Breast epithelium (tissue), 4 donors: ENCODE results near the gene B3GAT2. TPM values are rescaled to one million over a fixed set of nuclear protein-coding genes. Genes with fewer than 3 reads are reported as not detected.
A peak's percentile ranks its signal among the peaks of the same experiment; 100 is the strongest.

Source experiments
- DNase-seq, 2 donors: peaks; one replicate each; pipeline ENCODE4 v3.0.0-alpha.2; 2019; ENCODE audit warnings: low spot score in 2 of 2
- H3K27ac ChIP-seq, 2 donors: fragments of 200-600 bp; sonication (generic) in 1 of 2; one replicate each; pipeline ENCODE4 v1.5.1; 2016 to 2019; ENCODE audit warnings: mild to moderate bottlenecking in 1 of 2
- H3K27me3 ChIP-seq, 2 donors: fragments of 200-600 bp; sonication (generic) in 1 of 2; one replicate each; pipeline versions ENCODE4 v1.5.1 to v1.6.0; 2017 to 2019; ENCODE audit warnings: control low read depth in 1 of 2, mild to moderate bottlenecking in 1 of 2
- H3K36me3 ChIP-seq: fragments of 200-600 bp; one replicate; pipeline ENCODE4 v1.5.1; 2019
- H3K4me1 ChIP-seq, 2 donors: fragments of 200-600 bp; sonication (generic); one replicate each; pipeline ENCODE4 v1.5.1; 2016 to 2019; ENCODE audit warnings: control low read depth in 1 of 2
- H3K4me3 ChIP-seq, 3 donors: fragments of 200-600 bp; sonication (generic); 1 replicate in 2 of 3; 2 replicates in 1 of 3; pipeline ENCODE4 v1.5.1; 2016 to 2019; ENCODE audit warnings: mild to moderate bottlenecking in 3 of 3, moderate library complexity in 2 of 3
- H3K9me3 ChIP-seq, 2 donors: fragments of 200-600 bp; sonication (generic) in 1 of 2; one replicate each; pipeline ENCODE4 v1.5.1; 2016 to 2019; ENCODE audit warnings: control low read depth in 1 of 2
- POLR2A ChIP-seq: fragments of 450-650 bp; IDR thresholded peaks from one replicate; pipeline ENCODE4 v1.6.1; 2016; ENCODE audit warnings: antibody characterized with exemption, mild to moderate bottlenecking, moderate library complexity
- POLR2AphosphoS5 ChIP-seq, 3 donors: sonication (generic); formaldehyde crosslinking; IDR thresholded peaks; one replicate each; pipeline ENCODE4 v1.6.1; 2017; ENCODE audit warnings: antibody characterized with exemption in 3 of 3
- intact Hi-C: fragments of 100-400 bp; cut with DNase I; formaldehyde crosslinking; loops from one replicate; pipeline ENCODE4 v1.15.1; 2023; ENCODE audit warnings: low total_unique reads
- total RNA-seq, 3 donors: library from RNA; depleted of rRNA; stranded (reverse); fragments of >200 nt; gene quantifications; one replicate each; pipeline ENCODE4 v1.1.0, GENCODE V29; 2016
- TF ChIP-seq, protein P1 (sequence below), 3 donors: fragments of 450-650 bp; IDR thresholded peaks; one replicate each; pipeline ENCODE4 v1.5.1; 2016 to 2017; ENCODE audit warnings: antibody characterized with exemption in 3 of 3, mild to moderate bottlenecking in 3 of 3, moderate library complexity in 3 of 3

The B3GAT2 gene
- total RNA-seq, 3 donors from 2014 or later: under 0.01 to 0.29 TPM; not detected in 1

DNA sequence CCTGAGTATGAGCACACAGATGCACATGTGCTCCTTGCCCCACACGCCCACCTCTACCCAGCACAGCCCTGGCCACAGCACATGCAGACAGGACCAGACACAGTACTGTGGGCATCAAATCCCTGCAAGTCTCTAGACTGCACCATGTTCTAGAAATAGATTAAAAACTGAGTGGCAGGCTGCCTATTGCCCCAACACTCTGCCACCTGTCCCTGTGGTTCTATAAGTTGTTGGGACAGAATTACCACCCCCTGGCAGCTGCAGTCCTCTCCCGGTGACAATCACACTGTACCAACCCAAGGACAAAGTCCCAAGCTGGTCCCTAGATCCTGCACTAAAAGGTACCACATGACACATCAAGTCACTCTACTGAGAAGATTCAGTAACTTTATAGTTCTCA lies 70.2 kb downstream of the B3GAT2 start:
- Histone ChIP-seq H3K4me3 (no peak overlapping the region), H3K4me1 (no peaks in the 10 kb centered on the region), H3K27me3 (no peaks in the 10 kb centered on the region), H3K9me3 (no peaks in the 10 kb centered on the region), H3K36me3 (no peaks in the 10 kb centered on the region), H3K27ac (no peak overlapping the region)
- intact Hi-C loops: no loop called here
- no peak for DNase-seq
- TF ChIP-seq, protein P1, sequence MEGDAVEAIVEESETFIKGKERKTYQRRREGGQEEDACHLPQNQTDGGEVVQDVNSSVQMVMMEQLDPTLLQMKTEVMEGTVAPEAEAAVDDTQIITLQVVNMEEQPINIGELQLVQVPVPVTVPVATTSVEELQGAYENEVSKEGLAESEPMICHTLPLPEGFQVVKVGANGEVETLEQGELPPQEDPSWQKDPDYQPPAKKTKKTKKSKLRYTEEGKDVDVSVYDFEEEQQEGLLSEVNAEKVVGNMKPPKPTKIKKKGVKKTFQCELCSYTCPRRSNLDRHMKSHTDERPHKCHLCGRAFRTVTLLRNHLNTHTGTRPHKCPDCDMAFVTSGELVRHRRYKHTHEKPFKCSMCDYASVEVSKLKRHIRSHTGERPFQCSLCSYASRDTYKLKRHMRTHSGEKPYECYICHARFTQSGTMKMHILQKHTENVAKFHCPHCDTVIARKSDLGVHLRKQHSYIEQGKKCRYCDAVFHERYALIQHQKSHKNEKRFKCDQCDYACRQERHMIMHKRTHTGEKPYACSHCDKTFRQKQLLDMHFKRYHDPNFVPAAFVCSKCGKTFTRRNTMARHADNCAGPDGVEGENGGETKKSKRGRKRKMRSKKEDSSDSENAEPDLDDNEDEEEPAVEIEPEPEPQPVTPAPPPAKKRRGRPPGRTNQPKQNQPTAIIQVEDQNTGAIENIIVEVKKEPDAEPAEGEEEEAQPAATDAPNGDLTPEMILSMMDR (IDR thresholded peaks at IDR 0.05): no peak
- no peak for TF ChIP-seq POLR2A
- no peak for TF ChIP-seq POLR2AphosphoS5 (IDR thresholded peaks at IDR 0.05)

DNA sequence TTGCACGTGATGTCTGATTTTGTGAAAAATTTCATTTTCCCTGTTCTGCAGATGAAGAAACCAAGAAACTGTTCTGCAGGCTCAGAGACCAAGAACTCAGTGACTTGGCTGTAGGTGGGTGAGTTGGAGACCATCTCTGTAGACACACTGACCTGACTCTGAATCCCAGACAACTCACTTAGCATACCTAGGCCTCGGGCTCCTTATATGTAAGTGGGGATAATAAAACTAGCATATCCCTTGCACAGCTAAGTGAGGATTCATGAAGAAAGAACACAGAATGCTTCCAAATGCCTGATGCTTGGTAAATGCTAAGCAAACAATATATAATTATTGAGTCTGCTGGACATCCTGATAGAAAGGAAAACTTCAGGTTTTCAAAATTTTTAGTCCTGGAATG lies 70.8 kb downstream of the B3GAT2 start:
- intact Hi-C loops: no loop called here
- H3K27ac ChIP-seq: no peak overlapping the region
- no peak for DNase-seq
- no peak for TF ChIP-seq POLR2AphosphoS5 (IDR thresholded peaks at IDR 0.05)
- H3K4me1 ChIP-seq: no peaks in the 10 kb centered on the region
- no peaks in the 10 kb centered on the region for H3K9me3 ChIP-seq
- H3K36me3 ChIP-seq: no peaks in the 10 kb centered on the region
- H3K4me3 ChIP-seq: no peak overlapping the region
- no peaks in the 10 kb centered on the region for H3K27me3 ChIP-seq

DNA sequence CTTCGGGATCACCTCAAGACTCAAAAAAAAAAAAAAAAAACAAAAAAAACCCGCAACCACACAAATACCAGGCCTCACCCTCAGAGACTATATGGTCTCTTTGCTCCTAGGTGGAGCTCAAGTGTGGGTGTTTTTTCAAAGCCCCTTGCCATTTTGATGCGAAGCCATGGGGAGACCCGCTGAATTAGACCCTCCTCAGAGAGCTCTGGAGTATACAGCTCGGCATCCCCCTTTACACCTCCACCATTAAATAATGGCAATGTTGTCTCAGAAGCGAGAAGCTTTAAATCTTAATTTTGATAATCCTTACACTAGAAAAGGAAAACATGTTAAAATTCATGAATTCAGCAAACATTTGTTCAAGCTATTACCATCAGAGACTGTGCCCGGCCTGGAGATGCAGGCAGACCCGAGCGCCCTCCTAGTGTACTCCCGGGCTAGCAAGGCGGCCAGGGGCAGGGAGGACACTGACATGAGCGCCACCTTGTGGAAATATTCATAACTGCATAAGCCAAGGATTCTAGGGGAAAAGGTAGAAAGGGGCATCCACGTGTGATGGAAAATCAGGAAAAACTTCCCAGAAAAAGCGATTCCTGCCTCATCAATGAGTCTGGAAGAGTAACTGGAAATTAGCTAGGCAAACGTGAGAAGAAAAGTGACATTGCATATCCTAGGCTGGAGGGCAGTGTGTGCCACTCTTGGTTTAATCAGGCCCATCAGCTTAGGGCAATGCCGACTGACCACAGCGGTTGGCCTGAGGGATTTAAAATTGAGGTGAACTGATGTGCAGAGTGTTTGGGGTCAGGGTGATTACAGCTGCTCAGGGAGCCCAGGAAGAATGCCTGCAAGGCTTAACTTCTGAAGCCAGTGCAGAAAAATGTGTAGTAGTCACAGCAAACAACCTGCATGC lies 72.5 kb downstream of the B3GAT2 start:
- no peaks in the 10 kb centered on the region for H3K27me3 ChIP-seq
- intact Hi-C loops: no loop called here
- H3K9me3 ChIP-seq: no peaks in the 10 kb centered on the region
- TF ChIP-seq POLR2A (no peak), POLR2AphosphoS5 (IDR thresholded peaks at IDR 0.05) (no peak)
- TF ChIP-seq, protein P1 (IDR thresholded peaks at IDR 0.05): peak; percentile 63 to 91 (median 77)
- no peak for DNase-seq
- no peak overlapping the region for H3K27ac ChIP-seq
- no peaks in the 10 kb centered on the region for H3K36me3 ChIP-seq
- no peak overlapping the region for H3K4me3 ChIP-seq
- H3K4me1 ChIP-seq: no peaks in the 10 kb centered on the region

DNA sequence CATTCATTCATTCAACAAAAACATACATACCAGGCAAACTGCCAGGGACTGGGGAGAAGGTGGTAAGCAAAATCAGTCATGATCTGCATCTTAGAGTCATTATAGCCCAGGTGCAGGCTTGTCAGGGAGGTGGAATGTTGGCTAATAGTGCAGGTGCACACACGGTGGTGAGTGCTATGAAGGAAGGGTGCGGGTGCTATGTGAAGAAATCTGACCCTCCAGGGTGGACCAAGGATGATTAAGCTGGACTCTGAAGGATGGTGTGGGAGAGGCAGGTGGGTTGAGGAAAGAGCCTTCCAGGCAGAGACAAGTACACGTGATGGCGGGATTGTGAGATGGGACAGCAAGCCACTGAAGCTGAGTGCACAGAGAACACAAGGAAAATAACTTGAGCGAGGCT lies 77.4 kb downstream of the B3GAT2 start:
- Histone ChIP-seq H3K27ac (no peak overlapping the region), H3K36me3 (no peaks in the 10 kb centered on the region), H3K9me3 (no peaks in the 10 kb centered on the region), H3K4me1 (no peaks in the 10 kb centered on the region), H3K4me3 (no peak overlapping the region), H3K27me3 (no peaks in the 10 kb centered on the region)
- intact Hi-C loops: no loop called here
- no peak for DNase-seq
- TF ChIP-seq, protein P1 (IDR thresholded peaks at IDR 0.05): no peak
- TF ChIP-seq POLR2AphosphoS5 (IDR thresholded peaks at IDR 0.05) (no peak), POLR2A (no peak)

DNA sequence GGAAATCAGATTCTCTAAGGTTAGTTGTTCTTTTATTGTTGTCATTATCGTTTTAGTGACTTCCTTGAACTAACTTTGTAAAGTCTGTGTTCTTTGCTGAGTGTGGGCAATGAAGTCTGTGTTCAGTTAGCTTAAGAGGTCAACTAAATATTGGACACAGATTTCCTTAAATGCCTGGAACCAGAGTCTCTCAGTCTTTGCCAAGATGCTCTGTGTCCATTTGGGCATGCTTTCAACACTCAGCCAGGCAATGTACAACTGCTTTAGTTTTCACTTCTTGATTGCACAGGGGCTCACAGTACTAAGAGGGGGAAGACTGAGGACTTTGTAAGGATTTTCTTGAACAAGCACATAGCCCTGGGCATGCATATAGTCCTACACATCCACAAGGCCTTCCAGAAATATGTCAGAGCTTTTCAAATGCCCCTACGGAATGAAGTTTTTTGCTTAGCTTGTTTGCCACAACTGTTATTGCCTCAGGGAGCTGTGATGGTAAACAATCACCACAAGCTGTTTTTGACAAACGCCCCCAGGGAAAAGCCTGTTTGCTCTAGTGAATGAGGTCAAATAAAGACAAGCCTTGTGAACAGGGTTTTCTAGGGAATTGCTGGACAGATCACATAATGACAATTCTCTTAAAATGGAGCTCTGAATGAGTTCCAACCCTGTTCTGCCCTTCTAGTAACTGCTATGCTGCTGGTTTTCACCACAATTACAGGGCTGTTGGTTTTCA lies 82.5 kb downstream of the B3GAT2 start:
- Histone ChIP-seq H3K36me3 (no peaks in the 10 kb centered on the region), H3K27me3 (no peaks in the 10 kb centered on the region), H3K9me3 (peaks cover 7 to 12% of the 10 kb centered on the region in 2 donors), H3K4me3 (no peak overlapping the region), H3K4me1 (no peaks in the 10 kb centered on the region), H3K27ac (no peak overlapping the region)
- TF ChIP-seq, protein P1 (IDR thresholded peaks at IDR 0.05): no peak
- TF ChIP-seq POLR2AphosphoS5 (IDR thresholded peaks at IDR 0.05) (no peak), POLR2A (no peak)
- DNase-seq: no peak
- intact Hi-C loops: no loop called here
